NCI-H460 (cell line): Measurements from ENCODE around the gene RIN3. TPM values are rescaled to one million over a fixed set of nuclear protein-coding genes. Genes with fewer than 3 reads are reported as not detected.

Experiments
- DNase-seq: peaks from one replicate; pipeline ENCODE4 v3.0.0-alpha.2; 2016; ENCODE audit warnings: low read depth; ENCODE audit errors: extremely low read depth
- total RNA-seq: library from RNA; depleted of rRNA; stranded (reverse); fragments of >200 nt; shearing (Covaris generic); gene quantifications from 2 replicates; pipeline ENCODE4 v1.2.3, GENCODE V29; 2014

Gene RIN3
- total RNA-seq, 1 experiment from 2014 or later = 2.5 TPM

DNA sequence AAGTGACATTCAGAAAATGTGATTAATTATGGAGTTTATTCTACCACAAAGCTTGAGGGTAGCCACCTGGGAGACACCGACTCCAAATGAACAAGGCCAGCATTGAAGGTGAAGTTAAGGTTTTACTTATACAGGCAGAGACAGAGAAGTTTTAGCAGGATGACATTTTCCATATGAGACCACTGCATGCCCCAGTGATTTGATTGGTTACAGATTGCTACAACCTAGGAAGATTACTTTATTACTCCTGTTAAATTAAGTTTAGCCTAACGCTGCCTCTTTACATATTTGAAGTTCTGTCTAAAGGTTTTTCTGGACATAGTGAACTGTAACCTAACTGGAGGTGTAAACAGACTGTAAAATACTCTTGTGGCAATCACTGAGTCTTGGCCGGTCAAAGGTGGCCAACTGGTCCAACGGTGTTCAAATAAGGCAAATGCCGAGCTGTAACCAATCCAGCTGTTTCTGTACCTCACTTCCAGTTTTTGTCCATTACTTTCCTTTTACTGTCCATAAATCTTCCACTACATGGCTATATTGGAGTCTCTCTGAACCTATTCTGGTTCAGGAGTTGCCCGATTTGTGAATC is 57.2 kb downstream of the RIN3 start:
- DNase-seq = no peak

DNA sequence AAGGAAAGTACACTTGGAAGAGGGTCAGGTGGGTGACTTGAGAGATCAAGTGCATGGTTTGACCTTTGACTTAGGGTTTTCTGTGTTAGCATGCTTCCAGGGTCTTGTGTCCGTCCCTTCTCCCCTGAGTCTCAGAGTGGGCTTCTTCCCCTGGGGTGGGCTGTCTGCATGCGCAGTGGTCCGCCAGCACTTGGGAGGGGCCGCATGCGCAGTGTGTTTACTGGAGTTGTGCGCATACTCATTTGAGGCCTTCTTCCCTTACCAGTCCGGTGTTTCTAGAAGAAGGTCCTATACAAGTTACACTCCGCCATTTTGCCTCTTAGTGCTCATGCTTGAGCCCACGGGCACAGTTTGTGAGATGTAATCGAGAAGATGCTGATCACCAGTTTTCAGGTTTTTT is 58.5 kb downstream of the RIN3 start:
- DNase-seq = no peak

DNA sequence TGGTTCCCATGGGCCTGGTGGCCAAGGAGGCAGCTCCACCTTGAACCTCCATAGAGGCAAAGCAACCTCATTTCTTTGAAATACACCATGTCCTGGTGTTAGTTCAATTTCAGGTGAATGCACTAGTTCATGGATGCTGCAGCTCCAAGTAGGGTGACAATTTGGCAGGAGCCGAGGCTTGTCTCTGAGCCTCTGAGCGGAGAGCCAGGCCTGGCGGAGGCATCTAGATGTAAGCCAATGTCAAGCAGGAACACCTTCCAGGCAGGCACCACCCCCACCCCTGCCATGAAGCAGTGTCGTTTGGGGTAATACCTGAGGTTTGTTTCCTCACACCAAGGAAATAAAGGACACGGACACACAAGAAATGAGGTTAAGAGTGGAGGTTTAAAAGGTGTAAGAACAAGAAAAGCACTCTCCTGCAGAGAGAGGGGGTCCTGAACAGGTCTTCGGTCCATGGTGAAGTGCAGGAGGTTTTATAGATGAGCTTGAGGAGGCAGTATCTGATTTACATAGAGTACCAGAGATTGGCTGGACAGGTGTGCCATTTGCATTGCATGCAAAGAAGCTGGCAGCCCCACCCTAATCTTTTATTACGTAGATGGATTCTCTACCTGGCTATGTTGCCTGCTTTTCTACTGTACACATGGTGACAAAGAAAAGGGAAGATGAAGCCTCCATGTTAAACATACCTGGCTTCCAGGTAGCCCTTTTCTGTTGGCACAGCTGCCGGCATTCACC is 60.3 kb downstream of the RIN3 start:
- no peak for DNase-seq

DNA sequence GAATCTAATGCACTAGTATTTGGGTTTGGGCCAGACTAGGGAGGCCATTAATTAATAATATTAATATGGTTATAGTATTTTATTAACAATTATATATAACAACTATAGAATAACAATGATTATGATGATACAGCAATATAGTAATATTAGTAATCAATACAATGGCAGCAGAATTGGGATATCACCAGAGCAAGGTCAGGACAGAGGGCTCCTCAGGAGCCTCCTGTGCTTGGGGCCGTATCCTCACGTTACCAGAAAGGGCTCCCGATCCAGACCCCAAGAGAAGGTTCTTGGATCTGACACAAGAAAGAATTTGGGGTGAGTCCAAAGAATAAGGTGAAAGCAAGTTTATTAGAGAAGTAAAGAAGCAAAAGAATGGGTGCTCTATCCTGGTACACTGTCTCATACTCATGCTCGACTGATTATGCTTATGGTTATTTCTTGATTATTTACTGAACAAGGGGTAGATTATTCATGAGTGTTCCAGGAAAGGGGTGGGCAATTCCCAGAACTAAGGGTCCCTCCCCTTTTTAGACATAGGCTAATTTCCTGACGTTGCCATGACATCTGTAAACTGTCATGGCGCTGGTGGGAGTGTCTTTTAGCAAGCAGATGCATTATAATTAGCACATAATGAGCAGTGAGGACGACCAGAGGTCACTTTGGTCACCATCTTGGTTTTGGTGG is 61.6 kb downstream of the RIN3 start:
- DNase-seq = no peak

DNA sequence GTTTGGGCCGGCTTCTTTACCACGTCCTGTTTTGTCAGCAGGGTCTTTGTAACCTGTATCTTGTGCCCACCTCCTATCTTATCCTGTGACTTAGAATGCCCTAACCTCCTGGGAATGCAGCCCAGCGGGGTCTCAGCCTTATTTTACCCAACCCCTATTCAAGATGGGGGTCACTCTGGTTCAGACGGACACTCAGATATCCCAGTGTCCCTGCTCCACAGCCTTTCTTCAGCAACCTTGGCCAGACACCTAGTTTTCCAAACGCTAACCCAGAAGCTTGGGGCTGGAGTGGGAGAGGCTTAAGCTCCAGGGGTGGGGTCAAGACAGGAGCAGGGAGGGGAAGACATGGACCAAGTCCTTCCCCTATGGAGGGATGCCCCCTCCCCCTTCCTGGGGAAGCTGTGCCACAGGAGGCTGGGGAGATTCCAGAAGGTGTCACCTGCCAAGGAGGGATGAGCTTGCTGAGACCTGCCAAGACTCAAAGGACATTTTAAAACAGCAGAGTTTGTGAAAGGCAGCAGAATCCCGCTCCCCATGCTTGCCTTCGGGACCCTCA is 62.2 kb downstream of the RIN3 start:
- DNase-seq = no peak

DNA sequence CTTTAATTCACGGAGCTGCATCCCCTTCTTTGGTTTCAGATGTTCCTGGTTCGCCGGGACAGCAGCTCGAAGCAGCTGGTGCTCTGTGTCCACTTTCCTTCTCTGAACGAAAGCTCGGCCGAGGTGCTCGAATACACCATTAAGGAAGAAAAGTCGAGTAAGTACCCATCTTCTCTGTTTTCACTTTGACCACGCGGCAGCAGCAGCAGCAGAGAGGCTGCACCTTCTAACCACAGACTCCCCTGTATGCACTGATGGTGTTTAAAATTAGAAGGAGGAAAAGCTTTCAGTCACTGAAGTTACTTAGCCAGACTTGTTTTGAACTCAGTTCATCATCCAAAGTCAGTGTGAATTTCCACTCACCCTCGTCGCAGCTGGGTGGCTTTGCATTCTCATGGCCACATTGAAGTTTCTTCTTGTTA is 63.8 kb downstream of the RIN3 start:
- no peak for DNase-seq

DNA sequence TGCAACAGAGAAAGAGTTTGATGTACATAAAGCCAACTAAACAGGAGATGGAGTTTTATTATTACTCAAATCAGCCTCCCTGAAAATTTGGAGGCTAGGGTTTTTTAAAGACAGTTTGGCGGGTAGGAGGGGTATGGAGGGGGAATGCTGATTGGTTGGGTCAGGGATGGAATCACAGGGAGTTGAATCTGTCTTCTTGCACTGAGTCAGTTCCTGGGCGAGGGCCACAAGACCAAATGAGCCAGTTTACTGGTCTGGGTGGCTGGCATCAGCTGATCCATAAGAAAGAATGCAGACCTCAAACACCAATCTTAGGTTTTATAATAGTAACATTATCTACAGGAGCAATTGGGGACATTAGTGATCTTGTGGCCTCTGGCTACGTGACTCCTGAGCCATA is 64.9 kb downstream of the RIN3 start:
- no peak for DNase-seq

DNA sequence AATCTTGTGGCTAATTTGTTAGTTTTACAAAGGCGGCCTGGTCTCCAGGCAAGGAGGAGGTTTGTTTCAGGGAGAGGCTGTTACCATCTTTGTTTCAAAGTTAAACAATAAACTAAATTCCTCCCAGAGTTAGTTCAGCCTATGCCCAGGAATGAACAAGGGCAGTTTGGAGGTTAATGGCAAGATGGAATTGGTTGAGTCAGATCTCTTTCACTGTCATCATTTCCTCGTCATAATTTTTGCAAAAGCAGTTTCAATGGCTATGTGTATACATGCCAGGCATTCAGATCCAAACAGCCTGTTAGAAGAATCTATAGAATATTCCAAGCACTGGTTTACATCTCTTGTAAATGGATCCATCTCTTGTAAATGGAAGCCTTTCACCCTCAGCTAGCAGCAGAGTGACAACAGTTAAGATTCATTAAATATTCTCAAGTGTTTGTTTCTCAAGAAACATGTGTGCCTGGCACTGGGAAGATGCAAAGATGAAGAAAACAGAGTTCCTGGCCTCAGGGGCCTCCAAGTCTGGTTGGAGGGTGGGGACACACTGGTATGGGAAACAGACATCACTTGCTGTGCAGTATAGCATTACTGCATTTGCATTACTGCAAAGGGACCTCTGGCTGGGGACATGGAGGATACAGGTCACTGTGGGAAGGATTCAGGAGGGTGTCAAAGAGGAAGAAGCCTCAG is 65.8 kb downstream of the RIN3 start:
- DNase-seq = no peak

DNA sequence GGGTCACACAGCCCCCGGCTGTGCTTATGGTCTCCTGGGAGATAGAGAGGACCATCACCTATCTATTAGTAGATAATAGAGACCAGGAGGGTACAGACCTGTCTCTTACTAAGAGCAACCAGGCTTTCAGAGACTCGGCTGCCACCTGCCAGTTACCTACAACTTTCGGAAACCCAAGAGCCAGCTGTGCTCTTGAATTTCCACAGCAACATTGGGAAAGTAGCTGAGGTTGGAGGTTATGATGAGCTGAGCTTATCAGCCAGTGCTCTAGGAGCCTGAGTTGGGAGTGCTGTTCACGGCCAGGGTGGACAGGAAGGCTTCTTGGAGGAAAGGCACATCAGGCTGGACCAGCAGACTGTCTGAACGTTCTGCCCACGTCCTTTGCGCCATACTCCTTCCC is 67.6 kb downstream of the RIN3 start:
- no peak for DNase-seq

DNA sequence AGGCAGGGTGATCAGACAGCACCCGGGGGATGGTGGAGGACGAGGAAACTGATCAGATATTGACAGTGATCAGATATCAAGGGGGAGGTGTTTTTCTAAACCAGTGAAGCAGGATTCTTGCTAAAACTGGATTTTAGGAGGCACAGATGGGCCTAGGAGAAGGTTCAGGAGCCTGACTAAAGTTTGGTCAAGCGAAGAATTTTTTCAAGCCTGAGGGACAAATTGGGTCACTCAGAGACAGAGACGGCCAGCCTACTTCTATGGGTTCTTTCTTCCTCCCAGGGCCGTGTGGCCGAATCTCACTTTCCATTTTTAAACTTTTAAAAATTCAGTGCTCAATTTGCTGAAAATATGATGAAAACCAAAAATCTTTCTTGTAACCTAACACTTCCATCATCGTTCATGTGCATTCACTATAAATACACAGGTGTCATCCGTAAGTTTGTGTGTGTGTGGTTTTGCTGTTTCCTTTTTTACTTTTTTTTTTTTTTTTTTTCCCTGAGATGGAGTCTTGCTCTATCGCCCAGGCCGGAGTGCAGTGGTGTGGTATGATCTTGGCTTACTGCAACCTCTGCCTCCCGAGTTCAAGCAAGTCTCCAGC is 68.5 kb downstream of the RIN3 start:
- no peak for DNase-seq

DNA sequence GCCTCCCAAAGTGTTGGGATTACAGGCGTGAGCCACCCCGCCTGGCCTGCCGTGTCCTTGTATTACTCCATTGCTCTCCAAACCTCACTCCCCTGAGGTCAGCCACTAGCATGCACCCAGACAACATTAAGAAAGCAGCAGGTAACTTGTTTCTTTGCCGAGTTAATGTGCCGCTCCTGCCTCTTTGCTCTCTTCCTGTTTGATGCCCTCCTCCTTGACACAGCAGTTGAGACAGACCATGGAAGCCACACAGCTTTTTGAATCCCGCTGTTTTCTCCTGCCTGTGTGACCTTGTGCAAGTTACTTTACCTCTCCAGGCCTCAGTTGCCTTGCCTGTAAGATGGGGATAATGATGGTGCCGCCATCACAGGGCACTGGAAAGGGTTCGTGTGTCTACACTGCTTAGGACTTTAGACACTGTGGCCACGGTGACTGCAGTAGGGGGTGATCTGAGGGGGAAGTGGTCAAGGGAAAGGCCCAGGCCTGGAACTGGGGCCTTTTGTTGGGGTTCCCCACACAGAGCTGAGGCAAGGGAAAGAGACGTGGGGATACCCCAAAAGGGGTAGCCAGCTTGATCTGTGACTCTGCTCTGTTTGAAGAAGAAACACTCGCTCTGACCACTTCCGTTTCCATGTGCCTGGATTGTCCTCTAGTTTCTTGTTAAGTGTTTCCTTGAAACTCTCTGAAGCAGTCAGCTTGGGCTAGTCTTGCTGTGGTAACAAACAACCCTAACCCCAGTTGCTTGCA is 69.3 kb downstream of the RIN3 start:
- DNase-seq = no peak

DNA sequence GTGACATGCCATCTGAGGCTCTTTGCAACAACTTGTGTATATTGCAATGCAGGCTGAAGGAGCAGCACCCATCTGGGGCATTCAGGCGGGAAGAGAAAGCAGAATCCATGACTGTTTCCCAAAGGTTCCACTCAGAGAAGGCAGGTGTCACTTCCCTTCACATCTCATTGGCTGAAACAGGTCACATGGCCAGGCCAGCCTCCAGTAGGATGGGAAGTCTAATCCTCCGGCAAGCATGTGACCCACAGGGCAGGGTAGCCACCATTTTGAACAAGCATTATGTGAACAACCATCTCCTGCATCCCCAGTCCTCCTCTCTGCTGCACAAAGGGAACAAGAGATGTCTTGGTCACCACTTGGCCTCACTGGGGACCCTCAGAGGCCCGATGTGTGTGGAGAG is 70.6 kb downstream of the RIN3 start:
- DNase-seq = no peak

DNA sequence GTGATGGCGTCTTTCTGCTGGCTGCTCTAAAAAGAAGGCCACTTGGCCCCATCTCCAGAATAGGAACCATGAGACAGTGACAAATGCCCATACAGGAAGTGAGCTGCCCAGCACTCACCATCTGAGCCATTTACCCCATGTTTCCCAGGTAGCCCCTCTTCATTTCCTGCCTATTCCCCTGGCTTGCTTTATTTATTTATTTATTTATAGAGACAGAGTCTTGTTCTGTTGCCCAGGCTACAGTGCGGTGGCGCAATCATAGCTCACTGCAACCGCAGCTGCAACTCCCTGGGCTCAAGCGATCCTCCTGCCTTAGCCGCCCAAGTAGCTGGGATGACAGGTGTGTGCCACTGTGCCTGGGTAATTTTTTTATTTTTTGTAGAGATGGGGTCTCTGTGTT is 71.2 kb downstream of the RIN3 start:
- DNase-seq = no peak

DNA sequence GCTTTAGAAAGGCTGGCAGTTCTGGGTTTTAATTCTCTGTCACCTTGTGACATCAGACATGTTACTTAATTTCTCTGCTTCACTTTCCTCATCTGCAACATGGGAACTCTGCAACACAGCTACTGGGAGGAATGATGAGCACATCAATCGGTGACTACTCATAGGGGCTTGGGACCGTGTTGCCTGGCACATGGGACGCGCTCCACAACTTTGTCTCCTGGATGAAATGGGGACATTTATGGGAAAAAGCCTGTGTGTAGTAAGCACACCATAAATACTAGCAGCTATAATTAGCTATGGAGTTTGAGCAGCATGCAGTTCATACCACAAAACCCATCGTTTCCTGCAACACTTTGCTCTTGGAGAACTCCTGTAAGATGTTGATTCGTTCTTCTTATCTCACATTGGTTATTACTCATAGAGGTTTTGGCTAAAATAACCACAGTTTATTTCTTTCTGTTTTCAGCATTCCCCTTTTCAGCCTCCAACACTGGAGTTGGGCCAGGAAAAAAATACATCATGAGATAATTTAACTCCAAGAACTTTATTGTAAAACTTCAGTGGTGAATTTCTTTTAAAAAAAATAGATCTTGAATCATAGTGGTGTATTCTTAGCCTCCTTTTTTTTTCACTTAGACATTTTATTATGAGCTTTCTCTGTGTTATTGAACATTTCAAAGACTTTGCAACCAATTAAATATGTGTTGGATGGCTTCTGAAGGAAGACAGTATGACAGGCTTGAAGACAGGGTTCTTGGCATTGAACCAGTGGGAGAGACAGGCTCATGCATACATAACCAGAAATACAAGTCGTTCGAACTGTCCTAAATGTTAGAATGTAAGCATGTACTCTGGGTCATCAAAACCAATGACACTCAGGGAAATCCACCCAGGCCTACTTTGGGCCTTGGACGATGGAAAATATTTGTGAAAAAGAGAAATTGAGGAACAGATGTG is 72.7 kb downstream of the RIN3 start:
- DNase-seq = no peak

DNA sequence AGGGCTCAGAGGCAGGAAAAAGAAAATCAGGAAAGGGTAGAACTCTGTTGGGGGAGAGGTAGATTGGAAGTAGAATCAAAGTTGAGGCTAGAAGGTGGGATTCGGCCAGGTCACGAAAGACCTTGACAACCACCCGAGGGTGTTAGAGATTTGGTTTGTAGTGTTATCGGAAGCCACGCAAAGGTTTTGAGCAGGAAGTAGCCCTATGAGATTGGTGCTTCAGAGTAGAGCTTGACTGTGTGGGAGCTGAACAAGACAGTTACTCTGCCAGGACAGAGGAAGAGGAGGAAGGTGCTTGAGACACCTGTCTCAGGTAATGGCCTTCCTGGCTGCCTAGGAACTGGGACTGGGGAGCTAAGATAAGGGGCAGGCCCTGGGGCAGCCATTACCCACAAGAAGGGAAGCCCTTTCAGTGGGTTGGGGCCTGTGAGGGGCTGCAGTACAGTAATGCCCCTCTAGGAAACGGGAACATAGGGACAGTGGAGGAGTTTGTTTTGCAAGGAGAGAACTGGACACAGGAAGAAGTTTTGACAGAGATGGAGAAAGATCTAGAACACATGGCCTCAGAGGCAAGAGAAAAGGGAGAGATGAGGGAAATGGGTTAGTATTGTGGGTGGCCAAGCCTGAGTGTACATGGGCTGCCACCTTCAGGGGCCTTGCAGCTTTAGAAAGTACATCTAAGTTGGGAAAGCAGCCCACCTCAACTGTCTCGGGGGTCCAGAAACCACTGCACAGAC is 73.5 kb downstream of the RIN3 start:
- no peak for DNase-seq

DNA sequence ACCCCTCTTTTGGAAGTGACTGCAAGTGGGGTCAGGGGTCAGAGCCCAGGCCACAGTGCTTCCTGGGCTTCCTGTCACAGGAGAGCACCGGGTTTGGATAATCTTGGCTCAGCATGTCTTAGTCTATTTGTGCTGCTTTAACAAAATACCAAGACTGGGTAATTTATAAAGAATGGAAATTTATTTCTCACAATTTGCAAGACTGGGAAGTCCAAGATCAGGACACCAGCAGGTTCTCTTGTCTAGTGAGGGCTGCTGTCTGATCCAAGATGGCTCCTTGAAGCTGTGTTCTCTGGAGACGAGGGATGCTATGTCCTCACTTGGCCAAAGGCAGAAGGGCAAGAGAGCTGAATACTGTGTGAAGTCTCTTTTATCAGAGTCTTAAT is 74.1 kb downstream of the RIN3 start:
- no peak for DNase-seq

DNA sequence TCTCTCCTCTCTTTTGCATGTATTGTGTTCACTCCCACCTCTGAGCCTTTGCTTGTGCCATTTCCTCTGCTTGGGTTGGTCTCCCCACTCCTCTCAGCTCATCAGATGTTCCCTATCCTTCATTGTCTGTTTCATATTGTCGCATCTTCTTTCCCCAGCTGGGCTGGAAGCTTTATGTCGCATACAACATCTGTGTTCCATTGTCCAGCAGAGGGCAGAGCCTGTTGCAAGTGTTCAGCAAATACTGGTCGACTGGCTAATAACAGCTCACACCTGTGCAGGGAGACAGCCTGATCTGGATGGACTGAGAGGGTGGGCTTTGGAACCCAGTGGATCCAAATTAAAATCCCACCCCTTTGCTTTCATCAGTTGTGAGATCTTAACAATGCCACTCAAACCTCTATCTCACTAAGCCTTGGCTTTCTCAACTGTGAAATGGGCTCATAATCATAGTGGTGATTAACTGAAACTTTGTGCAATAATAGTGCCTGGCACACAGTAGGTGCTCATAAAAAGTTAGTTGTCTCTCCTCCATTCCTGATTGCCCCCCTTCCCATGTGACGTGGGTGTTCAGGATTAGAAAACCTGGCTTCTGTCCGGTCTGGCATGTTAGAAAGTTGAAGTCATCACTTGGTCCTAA is 75.8 kb downstream of the RIN3 start:
- no peak for DNase-seq

DNA sequence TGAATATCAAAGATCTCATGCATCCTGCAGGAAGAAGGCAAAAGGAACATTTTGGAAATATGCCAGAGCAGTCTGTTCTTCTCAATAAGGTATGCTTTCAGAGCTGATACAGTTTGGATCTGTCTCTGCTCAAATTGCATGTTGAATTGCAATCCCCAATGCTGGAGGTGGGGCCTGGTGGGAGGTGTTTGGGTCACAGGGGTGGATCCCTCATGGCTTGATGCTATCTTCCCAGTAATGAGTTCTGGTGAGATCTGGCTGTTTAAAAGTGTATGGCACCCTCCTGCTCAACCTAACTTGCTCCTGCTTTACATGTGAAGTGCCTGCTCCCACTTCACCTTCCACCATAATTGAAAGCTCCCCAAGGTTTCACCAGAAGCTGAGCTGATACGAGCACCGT is 76.6 kb downstream of the RIN3 start:
- DNase-seq = no peak
